ENCODE data around the gene FLVCR1.
"Not testable (repeated sequence)": the region's sequence is repeated elsewhere in the genome, so short reads cannot be mapped to it uniquely, and the experiment has no call there.

FLVCR1 gene

DNA sequence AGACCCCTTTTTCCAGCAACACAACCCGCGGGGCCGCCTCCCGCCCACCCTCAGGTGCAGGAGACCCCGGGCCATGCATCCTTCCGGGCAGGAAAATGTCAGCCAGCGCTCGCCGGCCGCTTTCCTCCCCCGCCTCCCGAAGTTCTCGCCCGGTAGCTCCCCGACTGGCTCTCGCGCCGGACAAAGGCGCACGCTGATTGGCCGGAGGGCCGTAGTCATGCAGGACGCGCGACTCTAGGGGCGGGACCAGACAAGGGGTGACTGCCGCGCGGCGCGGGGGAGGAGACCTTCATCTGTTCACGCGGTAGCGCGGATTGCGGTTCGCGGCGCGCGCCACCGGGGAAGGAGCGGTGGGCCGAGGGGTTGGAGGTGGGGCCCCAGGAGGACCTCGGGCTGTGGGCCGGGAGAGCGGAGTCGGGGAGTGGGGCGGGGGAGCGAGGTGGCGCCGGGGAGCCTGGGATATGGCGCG, at the start of gene FLVCR1:
TSS of gene FLVCR1 (plus strand) at position 284 of the 469 bp plus-strand sequence. CDS start at position 462, 178 bp downstream.
- peak; percentile 80 for DNase-seq (ENCODE audit: low read depth, low spot score)

DNA sequence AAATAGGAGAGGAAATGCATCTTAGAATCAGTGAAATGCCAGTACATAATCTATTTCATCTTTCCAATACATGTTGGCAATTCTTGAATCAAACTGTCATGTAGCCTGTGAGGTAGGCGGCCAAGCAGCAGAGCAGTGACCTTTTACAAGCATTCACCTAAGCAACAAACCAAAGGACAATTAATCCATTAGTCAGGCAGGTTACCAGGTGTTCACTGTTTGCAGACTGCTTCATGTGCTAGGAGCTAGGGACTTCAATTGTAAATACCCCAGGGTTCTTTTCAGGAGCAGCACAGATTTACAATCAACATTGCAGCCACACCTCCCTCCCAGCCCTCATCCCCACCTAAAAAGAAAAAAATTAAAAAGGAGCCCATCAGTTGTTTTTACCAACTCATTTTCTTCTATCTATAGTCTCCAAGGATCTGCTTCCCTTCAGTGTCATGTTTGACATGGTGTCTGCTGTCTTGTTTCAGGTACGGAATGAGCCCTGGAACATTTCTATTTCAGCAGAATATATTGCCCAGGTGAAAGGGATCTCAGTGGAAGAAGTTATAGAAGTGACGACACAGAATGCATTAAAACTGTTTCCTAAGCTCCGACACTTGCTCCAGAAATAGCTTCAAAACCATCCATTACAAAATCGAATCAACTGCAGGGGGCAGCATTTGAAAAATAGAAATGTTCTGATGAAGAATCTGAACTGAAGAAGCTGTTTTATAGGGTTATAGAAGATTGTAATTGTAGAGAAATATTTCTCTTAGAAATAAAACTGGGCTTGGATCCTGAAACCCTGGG, 43.3 kb upstream of the FLVCR1 start:
- DNase-seq (ENCODE audit: low read depth, low spot score): no peak

DNA sequence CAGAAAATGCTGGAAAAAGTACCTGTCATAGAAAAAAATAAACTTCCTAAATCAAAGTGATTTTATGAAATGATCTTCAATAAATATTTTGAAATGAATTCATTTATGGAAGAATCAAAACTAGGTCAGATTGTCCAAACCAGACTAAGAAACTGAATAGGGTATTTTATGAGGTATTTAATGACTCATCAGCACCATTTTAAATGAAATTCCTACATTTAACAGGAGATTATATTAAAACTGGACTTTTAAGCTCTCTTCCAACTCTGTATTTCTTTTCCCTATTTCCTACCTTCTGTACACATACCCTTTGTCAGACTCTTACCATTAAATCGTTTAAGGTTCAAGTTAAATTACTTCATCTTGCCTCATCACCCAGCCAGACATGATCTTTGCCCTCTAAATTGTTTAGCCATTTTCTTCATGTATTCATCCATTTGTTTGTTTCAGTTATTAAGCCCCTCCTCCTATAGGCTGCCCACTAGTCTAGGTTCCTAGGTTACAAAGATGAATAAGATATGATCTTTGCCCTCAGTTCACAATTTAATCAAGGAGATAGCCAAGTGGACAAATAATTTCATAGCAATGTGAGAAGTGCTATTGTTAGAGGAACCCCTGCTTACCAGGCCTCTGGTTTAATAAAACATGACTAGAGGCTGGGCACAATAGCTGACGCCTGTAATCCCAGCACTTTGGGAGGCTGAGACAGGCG, 41.4 kb upstream of the FLVCR1 start:
- no peak for DNase-seq (ENCODE audit: low read depth, low spot score)

DNA sequence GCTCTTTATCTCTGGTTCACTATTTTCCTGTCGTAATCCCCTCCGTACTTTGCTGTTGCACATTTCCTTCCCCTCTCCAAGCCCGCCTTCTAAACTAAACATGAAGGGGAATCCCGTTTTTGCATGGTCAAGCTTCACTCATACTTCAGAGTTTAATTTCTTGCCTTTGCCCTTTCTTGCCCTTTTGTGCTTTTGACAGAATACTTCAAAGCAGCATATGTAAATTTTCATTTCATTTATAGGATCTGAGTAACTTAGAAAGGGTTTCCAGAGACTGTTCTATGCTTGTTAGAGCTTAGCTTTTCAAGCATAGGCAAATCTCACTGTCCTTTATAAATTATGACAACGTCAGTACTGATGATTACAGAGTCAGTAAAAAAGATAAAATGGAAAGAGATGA, 38.3 kb upstream of the FLVCR1 start:
- DNase-seq (ENCODE audit: low read depth, low spot score): no peak

DNA sequence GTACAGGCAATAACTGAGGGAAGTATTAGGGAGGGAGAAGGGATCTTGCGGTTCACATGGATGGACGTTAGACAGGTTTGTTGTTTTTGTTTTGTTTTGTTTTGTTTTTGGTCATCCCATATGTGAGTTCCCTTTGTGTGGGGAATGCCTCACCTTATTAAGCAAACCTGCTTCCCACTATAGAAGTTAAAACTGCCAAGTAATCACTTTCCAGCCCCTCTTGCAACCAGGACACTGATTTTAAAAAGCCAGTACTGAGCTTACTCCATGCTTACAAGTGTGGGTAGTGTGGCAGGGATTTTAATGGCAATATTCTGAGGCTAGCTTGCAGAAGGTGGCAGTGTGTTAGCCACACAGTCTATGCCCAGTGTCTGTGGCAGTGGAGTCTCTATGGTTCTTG, 37.1 kb upstream of the FLVCR1 start:
- DNase-seq (ENCODE audit: low read depth, low spot score): no peak

DNA sequence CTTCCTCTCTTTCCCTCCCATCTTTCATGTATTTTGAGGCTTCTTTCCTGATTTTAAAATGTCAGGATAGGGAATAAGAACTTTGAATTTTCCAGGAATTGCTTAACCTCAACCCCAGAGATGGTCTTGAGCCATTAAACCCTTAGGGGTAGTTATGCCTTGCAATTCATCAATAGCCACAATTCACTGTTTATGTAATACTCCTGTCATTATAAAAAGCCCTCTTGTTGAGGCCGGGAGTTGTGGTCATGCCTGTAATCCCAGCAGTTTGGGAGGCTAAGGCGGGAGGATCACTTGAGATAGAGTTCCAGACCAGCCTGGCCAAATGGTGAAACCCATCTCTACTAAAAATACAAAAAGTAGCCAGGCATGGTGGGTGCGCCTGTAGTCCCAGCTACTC, 35.1 kb upstream of the FLVCR1 start:
- DNase-seq (ENCODE audit: low read depth, low spot score): no peak

DNA sequence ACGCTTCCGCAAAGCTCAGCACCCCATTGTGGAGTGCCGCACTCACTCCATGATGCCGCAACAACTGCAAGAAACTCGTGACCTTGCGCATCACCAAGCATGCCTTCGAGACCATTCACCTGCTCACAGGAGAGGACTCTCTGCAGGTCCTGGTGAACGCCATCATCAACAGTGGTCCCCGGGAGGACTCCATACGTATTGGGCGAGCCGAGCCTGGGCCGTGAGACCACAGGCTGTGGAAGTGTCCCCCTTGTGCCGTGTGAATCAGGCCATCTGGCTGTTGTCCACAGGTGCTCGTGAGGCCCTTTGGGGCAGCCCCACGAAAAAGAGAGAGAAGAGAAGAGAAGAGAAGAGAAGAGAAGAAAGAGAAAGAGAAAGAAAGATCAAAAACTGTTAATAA, 33.9 kb upstream of the FLVCR1 start:
- DNase-seq (ENCODE audit: low read depth, low spot score): no peak

DNA sequence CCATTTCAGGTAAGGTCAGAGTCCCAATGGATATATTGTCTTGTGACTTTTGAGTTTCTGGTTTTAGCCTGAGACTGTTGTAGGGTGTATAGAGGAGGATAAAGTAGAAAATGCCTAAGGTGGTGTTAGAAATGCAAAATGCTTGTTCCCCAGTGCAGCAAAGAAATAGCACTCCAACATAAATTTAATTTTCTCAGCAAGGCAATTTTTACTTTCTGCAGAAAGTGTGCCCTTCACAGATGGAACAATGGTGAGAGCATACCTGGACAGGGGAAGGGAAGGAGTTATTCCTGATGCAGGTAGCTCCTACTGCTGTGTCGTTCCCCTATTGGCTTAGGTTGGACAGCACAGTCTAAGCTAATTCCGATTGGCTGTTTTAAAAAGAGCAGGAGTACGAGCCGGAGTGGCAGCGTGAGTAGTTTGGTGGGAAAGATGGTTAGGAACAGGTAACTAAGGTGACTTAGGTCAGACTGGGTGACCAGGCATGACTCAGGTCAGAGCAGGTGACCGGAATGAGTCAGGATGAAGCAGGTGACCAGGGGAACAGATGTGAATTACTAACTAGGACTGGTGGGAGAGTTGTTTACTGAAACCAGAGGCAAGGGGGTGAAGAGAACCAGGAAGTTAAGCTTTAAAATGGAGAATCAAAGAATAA, 32.1 kb upstream of the FLVCR1 start:
- no peak for DNase-seq (ENCODE audit: low read depth, low spot score)

DNA sequence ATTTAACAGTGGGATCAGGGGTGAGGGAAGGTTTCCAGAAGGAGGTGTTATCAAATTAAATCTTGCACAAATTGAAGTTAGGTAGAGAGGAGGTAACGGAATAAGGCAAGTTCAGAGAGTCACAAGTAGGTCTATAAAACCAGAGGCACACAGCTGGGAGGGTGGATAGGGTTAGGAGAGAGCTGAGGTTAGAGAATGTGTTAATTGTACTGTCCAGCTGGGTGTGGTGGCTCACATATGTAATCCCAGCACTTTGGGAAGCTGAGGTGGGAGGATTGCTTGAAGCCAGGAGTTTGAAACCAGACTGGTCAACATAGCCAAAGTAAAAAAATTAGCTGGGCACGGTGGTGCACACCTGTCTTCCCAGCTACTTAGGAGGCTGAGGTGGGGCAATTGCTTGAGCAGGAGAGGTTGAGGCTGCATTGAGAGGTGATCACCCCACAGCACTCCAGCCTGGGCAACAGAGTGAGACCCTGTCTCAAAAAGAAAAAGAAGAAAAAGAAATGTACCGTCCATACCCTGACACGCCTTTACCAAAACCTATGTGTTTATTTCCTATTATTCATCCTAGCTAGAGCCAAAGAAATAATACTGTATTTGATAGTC, 30.8 kb upstream of the FLVCR1 start:
- DNase-seq (ENCODE audit: low read depth, low spot score): no peak

DNA sequence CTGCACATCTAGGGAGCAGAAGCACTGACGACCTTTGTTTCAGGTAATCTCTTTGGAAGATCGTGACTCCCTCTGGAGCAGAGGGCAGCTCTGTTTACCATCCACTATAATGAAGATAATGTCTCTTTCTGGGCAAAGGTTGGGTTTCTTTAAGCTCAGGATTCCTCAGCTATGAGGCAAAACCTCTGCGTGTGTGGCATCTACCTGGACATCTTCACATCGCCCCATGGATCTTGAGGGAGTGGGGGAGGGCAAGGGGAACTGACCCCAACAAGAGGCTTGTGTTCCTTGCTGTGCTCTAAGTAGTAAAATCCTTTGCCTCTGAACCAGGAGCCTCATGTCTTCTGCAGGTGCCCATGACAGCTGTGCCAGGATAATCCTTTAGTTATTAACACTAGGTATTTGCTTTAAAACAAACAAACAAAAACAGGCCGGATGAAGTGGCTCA, 30.2 kb upstream of the FLVCR1 start:
- DNase-seq (ENCODE audit: low read depth, low spot score): no peak

DNA sequence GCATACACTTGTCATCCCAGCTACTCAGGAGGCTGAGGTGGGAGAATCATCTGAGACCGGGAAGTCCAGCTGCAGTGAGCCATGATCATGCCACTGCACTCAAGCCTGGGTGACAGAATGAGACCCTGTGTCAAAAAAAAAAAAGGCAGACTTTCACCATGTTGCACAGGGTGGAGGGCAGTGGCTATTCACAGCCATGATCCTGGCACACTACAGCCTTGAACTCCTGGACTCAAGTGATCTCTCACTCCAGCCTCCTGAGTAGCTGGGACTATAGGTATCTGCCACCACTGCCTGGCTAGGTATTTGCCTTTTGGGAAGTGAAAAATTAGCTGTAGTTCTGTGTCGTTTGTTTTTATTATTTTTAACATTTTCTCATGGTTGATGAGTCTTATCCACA, 29.7 kb upstream of the FLVCR1 start:
- no peak for DNase-seq (ENCODE audit: low read depth, low spot score)

DNA sequence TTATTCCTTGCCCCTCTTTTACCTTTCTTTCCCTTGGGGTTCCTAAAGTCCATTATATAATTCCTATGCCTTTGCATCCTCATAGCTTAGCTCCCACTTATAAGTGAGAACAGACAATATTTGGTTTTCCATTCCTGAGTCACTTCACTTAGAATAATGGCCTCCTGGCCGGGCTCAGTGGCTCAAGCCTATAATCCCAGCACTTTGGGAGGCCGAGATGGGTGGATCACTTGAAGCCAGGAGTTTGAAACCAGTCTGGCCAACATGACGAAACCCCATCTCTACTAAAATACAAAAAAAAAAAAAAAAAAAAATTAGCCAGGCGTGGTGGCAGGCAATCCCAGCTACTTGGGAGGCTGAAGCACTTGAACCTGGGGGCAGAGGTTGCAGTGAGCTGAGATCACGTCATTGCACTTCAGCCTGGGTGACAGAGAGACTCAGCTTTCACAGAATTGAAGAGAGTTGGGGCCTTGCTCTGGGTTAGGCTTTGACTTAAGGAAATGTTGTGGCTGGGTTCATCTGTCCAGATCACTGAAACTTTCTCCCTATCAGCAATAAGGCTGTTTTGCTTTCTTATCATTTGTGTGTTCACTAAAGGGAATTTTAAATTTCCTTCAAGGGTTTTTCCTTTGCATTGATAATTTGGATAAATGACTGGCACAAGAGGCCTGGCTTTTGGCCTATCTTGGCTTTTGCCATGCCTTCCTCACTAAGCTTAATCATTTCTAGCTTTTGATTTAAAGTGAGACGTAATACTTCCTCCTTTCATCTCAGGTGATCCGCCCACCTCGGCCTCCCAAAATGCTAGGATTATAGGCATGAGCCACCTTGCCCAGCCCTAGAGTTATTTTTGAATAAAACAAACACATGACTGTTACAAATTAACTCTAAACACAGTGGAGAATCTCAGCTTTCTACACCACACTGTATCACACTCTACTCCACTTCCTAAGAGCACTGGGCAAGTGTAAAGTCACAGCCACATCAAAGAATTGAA, 24.6 kb upstream of the FLVCR1 start:
- not testable (repeated sequence) for DNase-seq (ENCODE audit: low read depth, low spot score)

DNA sequence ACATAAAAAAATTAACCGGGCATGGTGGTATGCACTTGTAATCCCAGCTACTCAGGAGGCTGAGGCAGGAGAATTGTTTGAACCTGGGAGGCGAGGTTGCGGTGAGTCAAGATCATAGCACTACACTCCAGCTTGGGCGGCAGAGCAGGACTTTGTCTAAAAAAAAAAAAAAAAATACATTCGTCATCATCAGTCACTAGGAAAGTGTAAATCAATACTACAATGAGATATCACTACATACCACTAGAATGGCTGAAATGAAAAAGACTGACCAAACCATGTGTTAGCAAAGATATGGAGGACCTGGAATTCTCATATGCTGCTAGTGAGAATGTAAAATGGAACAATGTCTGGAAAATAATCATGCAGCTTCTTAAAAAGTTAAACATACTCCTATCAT, 19.9 kb upstream of the FLVCR1 start:
- DNase-seq (ENCODE audit: low read depth, low spot score): no peak

DNA sequence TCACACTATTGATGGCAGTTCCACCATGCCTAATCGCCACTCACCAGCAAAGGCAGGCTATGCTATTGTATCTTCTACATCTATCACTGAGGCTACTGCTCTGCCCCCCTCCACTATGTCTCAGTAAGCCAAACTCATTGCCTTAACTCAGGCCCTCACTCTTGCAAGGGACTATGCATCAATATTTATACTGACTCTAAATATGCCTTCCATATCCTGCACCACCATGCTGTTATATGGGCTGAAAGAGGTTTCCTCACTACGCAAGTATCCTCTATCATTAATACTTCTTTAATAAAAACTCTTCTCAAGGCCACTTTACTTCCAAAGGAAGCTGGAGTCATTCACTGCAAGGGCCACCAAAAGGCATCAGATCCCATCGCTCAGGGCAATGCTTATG, 13.6 kb upstream of the FLVCR1 start:
- DNase-seq (ENCODE audit: low read depth, low spot score): not testable (repeated sequence)

DNA sequence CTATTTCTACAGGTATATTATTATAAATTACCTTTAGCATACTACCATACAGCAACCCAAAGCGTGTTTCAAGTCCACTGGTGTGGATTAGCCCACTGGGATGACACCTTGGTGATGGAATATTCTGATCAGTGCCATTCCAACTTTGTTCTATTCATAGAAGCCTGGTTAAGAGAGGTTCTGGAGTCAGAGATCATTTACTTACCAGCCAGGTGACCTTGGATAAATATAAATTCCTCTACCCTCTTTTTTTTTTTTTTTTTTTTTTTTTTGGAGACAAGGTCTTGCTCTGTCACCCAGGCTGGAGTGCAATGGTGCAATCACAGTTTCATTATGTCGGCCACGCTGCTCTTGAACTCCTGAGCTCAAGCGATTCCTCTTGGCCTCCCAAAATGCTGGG, 10.5 kb upstream of the FLVCR1 start, which contains the start of gene SPATA45:
TSS of gene SPATA45 (minus strand) at position 101 of the 400 bp plus-strand sequence. CDS start 11,500 bp downstream, outside the sequence.
- no peak for DNase-seq (ENCODE audit: low read depth, low spot score)

DNA sequence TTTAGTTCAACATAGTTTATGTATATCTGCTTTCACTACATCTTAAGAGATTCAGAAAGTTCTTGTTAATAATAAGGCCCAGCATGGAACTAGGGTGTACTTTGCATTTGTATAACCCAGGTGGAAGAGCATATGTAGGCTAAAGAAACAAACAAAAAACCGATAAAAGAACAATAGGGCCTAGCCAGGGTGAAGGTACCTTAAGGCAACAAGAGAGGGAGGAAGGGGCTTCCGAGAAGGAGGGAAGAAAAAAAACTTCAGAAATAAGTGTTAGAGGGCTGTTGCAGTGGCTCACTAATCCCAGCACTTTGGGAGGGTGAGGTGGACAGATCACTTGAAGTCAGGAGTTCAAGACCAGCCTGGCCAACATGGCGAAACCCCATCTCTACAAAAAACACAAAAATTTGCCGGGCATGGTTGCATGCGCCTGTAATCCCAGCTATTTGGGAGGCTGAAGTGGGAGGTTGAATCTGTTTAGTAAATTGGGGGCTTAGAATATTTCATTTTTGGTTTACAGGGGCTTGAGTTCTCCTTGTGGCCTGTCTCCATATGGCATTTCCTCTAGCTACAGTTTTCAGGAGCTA, 5.9 kb upstream of the FLVCR1 start:
- no peak for DNase-seq (ENCODE audit: low read depth, low spot score)

DNA sequence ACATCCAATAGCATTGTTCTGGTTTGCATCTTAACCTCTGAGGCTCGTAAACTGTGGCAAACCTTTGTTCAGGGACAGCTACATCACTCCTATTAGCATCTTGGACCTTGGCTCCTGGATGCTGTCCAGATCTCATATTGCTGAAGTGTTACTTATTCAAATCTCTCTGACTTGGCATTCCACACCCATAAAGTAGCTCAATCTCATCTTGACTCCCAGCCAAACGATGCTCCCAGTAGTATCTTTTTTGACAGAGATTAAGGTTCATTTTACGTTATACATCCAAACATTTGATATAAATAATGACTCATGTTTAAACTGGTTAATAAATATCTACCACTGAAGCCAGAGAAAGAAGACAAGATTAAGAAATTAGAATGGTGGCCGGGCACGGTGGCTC, 4.4 kb upstream of the FLVCR1 start:
- DNase-seq (ENCODE audit: low read depth, low spot score): no peak

DNA sequence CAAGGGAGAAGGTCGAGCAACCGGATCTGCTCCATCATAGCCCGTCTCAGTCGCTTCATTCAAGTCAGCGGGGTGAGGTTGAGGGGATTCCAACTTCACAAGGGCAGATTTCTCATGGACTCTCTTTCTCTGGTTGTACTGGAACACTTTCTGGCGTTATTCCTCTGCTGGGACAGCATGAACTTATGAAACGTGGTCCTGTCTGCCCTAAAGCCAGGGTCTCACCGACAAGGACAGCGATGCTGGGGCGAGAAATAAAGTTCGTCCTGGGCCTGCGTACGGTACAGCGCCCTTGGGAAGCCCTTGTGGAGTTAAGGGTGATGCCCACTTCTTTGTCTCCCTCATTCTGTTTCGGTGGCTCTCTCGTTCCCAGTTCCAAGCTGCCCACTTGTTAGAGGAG, 1.3 kb upstream of the FLVCR1 start:
- DNase-seq (ENCODE audit: low read depth, low spot score): no peak

DNA sequence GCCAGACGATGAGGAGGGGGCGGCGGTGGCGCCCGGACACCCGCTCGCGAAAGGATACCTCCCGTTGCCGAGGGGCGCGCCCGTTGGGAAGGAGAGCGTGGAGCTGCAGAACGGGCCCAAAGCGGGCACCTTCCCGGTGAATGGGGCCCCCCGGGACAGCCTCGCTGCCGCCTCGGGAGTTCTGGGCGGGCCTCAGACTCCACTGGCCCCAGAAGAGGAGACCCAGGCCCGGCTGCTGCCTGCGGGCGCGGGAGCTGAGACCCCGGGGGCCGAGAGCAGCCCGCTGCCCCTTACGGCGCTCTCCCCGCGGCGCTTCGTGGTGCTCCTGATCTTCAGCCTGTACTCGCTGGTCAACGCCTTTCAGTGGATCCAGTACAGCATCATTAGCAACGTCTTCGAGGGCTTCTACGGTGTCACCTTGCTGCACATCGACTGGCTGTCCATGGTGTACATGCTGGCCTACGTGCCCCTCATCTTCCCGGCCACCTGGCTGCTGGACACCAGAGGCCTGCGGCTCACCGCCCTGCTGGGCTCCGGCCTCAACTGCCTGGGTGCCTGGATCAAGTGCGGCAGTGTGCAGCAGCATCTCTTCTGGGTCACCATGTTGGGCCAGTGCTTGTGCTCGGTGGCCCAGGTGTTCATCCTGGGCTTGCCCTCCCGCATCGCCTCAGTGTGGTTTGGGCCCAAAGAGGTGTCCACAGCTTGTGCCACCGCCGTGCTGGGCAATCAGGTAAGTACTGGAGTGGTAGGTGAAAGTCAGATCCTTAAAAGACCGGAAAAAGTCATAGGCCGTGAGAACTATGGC, 588 bp downstream of the FLVCR1 start:
- DNase-seq (ENCODE audit: low read depth, low spot score): no peak
